NCI-H2196 (cell line): ENCODE measurements around the gene TMEM72.

Experiments used
- DNase-seq: peaks from one replicate; lab custom pipeline; 2025; ENCODE audit not compliant: unreplicated experiment; lab: John Stamatoyannopoulos, UW

Gene TMEM72

GRCh38 chr10:44965651-44966097, 54.5 kb downstream of the TMEM72 start:
- no peak for DNase-seq

DNA sequence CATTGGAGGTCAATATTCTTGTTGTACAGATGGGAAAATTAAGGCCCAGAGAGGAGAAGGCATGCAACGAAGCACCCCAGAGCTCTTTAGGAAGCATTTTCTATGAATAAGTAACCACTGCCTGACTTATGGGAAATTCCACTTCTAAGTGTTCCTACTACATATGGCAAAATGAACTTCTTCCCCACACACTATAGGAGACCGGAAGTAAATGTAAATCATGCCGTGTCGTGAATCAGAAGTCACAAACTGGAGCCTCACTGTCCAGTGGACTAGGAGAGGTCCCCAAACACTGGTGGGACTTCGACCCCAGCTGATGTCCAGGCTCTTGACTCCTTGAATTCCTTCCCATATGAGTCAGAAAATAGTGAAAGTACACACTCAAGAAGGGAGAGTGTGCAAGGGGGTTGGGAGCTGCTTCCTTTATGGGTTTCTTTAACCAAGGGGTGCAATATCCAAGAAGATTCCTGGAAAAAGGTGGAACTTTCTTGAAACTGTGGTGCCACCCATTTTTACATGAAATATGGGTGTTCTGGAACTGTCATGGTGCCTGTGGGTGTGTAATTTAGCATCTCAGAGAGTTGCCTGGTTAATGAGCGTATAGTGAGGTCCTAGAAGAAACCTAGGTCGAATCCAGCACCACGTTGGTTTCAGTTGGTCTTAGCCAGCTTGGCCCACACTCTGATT, 55.1 kb downstream of the TMEM72 start:
- no peak for DNase-seq

DNA sequence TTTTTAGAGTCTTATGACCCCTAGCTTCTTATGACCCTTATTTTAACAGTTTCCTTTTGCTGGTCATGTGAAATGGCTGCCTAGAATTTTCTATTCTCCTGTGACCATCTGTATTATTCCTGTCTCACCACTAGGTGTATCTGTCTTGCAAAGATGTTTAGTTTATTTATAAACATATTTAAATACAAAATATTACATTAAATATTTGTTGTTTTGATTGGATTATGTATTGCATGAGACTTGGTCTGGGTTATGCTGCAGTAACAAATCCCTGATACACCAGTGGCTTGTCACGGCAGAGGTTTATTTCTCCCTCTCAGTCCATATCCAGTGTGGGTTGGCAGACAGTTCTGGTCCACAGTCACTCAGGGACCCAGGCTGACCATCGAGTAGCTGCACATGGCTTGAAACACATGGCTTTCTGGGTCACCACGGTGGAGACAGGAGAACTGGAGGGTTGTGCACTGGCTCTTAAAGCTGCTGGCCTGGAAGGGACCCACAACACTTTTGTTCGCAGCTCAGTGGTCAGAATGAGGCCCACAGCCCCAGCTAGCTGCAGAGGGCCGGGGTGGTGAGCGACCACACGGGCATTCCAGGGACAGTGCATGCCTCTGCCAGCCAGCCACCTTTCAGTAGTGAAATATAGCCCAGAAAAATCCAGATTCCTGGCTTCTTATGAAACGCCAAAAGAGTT, 55.8 kb downstream of the TMEM72 start:
- no peak for DNase-seq

GRCh38 chr10:44967616-44968015, 56.5 kb downstream of the TMEM72 start:
- no peak for DNase-seq

DNA sequence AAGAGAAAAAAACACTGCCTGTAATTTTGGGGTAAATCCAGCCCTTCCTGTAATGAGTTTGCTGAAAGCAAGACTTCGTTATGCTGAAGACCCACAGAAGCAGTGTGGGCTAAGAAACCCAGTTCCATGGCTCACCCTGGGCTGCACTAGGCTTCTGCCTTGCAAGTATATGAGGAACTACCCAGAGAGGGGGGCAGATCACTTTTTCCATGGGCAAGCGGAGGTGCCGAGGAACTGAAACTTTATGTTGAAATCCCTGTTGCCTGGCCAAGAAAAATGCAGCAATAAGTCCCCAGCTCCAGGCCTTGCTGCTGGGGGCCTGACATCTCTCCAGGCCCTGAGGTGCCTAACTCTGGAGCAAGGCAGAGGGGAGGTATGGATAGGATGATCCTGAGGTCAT, 57.0 kb downstream of the TMEM72 start:
- no peak for DNase-seq

- no peak for DNase-seq
Observed at GRCh38 chr10:44968500-44969400, 57.6 kb downstream of the TMEM72 start.

GRCh38 chr10:44969854-44970253, 58.7 kb downstream of the TMEM72 start:
- DNase-seq = no peak

- DNase-seq = no peak
Observed at GRCh38 chr10:44970812-44971395, 59.8 kb downstream of the TMEM72 start.

- no peak for DNase-seq
Observed at GRCh38 chr10:44971434-44971833, 60.3 kb downstream of the TMEM72 start.

DNA sequence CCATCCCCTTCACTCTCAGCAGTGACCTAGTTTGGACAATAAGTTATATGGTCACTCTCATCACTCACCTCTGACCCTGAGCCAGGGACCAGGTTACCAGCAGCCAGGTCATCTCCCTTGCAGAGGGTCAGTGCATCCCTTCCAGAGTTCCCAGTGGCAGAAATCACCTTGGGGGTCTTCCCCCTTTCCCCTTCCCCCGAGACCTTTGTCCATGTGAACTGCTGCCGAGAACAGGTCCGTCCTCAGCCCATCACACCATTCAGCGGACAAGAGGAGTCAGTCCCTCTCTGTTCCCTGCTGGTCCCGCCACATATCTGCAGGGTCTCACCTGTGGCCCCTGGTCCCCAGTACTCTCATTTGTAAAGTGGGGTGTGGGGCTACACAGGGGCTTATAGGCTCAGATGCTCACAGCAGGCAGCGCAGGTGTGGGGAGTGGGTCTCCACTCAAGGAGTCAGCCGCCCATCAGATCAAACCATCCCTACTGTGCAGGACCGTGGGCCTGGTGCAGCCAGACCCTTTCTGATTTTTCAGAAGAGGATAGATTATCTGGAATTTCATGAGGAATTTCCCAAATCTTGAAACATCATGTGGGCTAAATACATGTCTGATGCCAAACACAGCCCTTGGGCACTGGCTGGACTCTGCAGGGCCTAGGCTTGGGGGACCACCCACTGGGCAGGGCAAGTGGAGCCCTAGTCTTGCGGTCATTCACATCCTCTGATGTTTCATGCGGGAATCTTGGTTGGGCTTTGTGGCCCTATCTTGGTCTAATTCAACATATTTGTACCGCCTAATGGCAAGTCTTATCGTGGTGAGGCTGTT, 61.0 kb downstream of the TMEM72 start:
- DNase-seq = no peak

DNA sequence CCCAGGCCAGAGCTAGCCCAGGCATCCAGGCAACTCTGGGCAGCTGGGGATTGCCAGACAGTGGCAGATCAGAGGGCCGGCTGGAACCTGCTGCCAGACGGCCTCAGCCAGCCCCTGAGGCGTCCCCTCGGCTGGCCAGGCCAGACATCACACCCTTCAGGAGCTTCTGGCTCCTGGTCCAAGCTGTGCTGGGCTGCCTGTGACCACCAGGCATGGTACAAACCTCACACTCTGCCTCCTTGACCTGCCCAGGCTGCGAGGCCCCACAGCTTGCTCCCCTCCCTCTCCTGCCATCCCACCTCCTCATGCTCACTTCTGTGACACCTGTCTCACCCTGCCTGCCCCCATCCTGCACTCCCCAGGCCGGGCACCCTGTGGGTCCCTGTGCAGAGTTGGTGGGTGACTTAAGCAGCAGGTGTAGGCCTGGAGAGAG, 61.8 kb downstream of the TMEM72 start:
- no peak for DNase-seq

DNA sequence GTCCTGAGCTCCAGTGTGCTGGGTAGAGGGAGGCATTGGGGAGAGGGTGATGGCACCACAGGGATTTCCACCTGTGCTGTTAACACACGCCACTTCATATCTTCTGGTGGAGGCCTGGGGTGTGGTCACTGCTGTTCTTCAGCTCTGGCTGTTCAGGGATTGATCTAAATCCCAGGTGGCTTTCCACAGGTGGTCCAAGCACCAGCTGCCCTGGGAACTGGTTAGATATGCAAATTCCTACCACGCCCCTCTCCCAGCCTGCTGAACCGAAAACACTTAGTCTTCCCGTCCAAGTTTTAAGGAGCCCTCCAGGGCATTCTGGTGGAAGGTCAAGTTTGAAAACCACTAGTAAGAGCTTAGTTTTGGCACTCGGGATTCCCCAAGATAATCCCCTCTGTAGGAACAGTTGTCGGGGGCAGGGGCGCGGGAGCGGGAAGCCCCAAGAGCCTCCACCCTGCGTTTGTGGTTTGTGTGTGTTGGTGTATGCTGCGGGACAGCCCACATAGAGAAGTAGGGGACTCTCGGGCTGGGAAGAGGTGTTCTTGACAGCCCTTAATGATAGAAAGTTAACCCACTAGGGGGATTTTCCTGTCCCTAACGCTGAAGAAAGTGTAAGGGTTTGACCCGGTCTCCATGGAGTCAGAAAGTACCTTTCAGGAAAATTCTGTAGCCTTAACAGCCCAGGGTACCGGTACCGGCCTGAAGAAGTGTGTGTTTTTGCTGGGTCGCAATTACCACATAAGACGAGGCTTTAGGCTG, 62.4 kb downstream of the TMEM72 start:
- no peak for DNase-seq

- no peak for DNase-seq
Observed at GRCh38 chr10:44974082-44974627, 63.0 kb downstream of the TMEM72 start.

GRCh38 chr10:44974628-44975430, 63.7 kb downstream of the TMEM72 start:
- no peak for DNase-seq

- no peak for DNase-seq
Observed at GRCh38 chr10:44975431-44976331, 64.5 kb downstream of the TMEM72 start.

DNA sequence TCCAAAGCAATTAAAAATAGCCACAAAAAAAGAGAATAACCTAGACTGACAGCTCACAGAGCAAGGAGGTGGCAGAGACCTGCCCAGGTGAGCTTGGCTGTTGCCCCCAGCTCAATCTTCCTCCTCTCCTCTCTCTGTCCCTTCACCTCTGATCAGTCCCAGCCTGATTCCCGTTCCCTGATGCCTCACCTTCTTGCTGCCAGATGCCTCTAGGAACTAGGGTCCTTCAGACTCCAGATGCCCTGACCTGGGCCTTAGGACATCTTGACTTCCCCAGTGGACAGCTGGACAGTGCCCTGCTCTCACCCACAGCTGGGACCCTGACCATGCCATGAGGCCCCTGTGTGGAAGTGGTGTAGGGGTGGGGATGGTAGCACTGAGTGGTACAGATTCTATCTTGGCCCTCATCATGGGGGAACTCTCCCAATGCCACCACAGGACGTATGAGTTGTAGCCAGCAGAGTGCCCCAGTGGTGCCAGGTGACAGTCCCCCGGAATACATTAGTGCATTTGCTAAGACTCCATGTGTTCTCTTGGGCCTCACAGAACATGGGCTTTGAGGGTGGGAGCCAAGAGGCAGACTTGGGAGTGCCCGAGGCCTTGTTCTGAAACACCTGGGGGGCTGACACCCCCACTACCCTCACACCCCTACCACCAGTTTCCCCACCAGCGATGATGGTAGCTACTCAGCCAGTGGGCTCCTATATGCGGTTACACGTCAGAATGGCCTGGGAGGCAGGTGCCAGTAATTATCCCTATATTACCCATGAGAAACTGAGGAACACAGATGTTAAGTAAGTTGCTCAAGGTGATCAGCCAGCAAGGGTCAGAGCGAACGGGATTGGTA, 65.4 kb downstream of the TMEM72 start:
- no peak for DNase-seq
